ENCODE data around the gene CDKN2B-AS1.
A peak's percentile ranks its signal among the peaks of the same experiment; 100 is the strongest.

Gene CDKN2B-AS1

DNA sequence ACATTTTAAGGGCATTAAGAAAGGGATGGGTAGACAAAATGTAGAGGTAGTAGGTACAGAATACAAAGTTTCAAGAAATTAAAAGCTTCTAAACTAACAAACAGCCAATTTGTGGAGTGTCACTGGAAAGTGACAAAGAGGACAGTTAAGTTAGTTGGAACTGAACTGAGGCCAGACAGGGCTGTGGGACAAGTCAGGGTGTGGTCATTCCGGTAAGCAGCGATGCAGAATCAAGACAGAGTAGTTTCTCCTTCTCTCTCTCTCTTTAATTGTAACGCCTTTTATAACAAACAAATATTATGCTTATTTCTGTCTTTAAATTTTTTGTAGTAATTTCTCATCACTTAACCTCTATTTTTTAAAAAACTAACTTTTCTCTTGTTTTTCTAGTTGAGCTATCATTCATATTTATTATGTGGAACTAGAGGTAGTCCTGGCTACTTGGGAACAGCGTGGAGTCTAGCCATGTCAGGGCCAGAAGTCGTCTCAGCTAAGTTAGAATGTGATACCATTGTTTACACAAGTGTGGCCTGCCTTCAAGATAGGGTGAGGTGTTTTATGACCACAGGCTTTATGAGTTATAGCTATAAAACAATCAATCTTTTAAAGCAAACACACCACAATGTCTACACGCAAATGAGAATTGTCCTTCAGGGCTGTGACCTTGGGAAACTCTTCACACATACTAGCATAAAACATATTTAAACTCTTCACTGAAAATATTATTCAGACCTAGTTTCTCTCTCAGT, 129.8 kb downstream of the CDKN2B-AS1 start:
- DNase-seq: no peak

DNA sequence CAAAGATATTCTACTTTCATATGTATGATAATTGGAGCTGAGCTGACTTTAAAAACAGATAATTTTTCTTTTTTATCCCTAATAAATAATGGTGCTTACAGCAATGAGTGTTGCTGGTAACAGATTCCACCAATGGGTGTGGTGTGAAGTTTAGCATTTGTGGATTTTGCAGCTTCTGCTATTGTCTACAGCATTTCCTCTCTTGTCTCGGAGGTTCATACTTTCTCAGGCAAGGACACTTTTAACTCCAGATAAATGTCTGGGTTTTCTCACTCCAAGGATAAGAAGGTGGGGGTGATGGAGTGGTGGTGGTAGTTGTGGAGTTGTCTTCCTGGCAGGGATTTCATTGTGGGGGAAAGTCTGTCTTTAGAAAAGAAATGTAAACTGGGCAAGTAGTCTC, 134.5 kb downstream of the CDKN2B-AS1 start:
- DNase-seq: no peak

DNA sequence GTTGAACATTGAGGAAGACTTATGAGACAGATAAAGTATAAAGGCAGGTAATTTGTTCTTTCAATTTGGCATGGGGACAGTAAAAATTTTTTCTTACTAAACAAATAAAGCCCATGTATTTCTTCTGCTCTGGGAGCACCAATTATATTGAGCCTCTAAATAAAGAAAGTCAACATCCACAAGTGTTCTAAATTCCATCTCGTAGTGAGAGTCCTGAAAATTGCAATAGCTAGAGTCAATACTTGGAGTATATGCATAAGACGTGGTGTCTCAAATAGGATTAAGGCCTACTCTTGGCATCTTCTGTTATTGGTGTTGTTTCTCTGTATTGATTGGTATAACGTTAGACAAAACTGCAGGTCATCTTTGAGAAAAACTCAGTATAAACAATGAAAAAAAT, 135.0 kb downstream of the CDKN2B-AS1 start:
- DNase-seq: no peak

DNA sequence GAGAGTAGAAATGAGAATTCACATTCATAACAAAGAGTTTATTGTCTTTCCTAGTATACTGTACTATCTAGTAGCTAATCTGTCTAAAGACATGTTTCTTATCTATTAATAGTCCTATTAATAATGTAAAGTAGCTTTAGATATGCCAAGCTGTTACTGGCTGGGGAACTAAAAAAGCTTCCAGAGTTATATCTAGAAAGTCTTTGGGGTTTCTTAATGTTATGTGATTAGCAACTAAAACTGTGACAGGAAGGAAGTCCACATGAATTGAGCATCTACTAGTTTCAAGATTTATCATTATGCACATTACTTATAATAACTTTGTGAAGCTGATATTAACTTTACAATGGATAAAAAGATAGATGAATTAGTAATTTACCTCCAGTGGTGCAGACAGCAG, 137.2 kb downstream of the CDKN2B-AS1 start:
- DNase-seq: no peak

DNA sequence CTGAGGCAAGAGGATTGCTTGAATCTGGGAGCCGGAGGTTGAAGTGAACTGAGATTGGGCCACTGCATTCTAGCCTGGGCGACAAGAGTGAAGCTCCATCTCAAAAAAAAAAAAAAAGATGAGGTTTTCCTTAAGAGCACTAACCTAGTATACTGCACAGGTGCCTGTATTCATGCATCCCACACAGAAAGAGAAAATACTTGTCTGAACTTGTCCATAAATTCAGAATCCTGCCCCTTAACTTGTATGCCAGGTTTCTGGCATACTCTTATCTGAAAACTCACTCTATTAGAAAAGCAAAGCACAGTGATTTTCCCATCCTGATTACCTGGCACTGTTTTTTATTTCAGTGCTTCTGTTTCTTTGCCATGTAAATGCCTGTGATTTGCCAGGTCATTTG, 139.8 kb downstream of the CDKN2B-AS1 start:
- DNase-seq: no peak

DNA sequence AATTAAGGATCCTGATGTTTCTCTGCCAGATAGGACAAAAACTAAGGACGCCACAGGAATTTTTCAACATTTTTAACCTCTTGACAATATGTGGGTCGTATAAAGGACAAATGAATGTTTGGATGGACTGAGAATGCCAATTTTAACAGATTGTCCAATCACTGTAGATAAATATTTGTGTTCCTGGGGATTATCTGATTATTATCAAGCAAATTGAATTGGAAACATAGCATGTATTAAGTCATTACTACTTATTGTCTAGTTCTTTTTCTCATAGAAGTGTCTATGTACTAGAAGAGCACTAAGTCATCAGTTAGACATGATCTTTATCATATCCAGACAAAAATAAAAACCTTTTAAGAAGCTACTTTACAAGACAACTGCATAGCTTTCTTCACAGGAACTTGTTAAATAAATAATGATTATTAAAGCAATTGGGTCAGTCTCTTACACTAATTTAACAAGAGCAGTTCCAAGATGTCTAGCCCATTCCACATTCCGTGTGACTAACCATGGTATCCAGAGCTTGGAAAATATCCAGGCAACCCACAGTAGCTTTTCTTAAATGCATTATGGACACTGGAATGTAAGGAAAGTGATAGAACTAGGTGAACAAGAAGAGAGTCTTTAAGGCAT, 142.0 kb downstream of the CDKN2B-AS1 start:
- DNase-seq: no peak

DNA sequence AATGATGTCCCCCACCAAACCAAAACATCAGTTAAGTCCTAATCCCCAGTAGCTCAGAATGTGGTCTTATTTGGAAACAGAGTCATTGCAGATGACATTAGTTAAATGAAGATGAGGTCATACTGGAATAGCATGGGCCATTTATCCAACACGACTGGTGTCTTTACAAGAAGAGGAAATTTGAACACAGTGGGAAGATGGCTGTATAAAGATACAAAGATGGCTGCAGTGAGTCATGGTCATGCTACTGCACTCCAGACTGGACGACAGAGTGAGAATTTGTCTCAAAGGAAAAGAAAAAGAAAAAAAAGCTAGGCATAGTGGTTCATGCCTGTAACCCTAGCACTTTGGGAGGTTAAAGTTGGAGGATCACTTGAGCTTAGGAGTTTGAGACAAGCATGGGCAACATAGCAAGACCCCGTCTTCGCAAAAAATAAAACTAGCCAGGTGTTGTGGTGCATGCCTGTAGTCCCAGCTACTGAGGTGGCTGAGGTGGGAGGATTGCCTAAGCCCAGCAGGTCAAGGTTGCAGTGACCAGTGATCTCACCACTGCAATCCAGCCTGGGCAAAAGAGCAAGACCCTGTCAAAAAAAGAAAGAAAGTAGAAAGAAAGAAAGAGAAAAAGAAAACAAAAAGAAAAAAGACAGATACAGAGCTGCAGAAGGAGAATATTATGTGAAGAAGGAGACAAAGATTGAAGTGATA, 144.5 kb downstream of the CDKN2B-AS1 start:
- DNase-seq: no peak

DNA sequence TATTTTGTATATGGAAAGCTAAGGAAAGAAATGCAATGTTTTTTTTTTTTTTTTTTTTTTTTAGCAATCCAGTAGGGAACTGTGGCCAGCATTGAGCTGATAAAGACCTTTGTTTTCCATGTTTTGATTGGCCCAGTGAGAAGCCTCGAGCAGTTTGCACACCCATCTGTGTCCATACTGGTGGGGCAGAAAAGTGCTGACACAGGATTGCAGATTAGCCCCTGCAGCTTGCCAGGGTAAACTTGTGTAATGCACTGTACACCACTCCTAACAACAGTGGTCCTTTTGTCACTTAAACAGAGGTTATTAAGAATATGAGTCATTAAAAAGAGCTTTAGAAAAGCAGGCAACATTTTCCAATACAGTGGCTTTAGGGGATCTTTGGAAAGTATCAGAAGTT, 147.3 kb downstream of the CDKN2B-AS1 start:
- no peak for DNase-seq

DNA sequence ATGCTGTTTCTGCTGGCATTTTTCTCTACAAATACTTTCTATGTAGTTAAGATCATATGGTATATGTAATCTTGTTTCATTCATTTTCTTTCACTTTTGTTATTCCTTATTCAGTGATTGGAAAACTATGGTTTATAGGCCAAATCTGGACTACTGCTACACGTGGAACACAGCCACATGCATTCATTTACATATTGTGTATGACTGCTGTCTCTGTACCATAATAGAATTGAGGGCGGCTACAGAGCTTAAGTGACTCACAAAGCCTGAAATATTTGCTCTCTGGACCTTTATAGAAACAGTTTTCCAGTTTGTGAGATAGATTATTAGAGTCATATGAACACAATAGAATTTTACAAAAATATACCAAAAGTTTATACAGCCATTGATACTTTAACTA, 148.1 kb downstream of the CDKN2B-AS1 start:
- DNase-seq: no peak

DNA sequence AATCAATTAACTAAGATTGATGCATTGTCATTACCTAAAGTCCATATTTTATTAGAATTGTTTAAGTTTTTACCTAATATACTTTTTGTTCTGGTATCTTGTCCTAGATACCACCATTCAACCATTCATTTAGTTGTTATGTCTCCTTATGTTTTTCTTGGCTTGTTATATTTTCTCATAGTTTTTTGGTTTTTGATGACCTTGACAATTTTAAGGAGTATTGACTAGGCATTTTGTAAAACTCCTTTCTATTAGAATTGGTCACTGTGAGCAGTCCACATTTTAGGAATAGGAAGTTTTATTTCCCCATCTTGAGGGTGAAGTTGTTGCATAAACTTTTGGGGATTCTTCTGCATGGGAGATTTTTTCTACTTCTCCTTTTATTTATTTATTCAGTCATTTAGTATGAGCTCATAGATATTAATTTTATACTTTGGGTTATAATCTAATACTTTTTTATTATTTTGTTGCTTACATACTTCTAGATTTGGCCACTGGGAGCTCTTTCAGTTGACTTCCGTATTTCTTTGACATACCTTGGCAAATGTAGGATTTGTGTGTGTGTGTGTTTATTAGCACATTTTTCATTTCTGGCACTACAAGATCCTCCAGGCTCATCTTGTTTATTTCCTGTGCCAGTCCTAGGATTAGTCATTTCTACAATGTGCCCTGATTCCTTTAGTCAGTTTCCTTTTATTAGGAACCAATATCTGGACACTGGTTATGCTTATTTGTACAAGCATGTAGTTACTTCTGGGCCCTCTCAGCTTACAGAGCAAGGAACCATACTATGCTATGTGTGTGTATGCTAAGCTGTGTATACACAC, 149.4 kb downstream of the CDKN2B-AS1 start:
- no peak for DNase-seq

DNA sequence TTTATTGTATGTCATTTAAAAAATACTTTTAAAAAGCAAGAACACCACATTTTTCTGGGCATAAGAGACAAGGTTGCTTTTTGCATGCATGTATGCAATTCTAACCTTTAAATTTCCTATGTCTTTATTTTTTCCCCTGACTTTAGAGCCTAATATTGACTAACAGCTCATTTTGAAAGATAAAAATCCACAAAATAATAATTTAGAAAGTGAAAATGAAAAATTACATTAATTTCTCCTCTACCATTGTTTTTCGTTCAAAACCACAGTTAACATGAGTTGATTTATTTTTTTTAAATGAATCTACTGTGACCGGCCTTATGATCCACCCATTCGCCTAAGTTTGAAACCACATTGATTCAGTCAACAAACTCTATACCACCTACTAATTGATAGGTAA, 152.0 kb downstream of the CDKN2B-AS1 start:
- no peak for DNase-seq

DNA sequence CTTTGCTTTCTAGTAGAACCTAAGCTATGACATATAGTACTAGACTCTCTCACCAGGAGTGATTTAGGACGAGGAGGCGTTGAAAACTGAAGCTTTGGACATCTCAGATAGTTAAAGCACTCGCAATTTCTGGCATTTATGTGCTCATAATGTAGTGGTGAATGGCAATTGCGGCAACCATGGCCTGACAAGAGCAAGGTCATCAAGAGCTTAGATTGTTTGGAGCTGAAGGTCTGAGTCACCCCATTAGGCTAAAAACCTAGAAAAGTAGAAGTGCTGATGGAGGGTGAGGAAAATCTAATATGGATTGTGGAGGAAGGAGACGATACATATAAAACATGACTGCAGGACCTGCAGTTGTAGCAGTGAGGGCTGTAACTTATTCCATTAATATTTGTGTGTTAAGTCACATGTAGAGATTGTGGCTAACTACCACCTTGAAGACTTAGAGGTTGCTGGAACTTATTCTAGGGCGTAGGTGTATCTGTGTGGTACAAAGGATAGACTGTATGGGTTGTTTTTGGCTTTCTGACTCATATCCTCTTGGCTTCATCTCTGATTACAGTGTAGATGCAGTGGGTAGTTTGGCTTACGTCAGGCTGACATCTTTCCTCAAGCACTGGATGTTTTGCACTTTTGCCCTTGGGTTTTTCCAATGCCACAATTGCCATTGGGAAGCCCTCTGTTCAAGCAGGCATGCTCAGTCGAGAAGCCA, 153.4 kb downstream of the CDKN2B-AS1 start:
- DNase-seq: peak; percentile 26 to 29

DNA sequence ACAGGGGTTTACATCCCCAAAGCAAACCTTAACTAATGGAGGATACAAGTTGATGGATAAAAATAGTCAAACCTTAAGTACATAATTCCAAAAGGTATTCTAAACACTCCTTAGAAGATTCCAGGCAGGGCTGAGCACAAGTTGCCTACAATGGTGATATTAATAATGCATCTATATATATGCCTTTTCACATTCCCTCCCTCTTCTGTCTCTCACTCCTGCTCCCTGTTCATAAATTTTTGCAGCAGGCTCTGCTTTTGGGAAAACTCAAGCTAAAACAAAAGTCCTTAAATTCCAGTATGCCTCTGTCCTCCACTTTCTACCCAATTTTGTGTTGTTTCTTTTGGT, 153.9 kb downstream of the CDKN2B-AS1 start:
- DNase-seq: no peak

DNA sequence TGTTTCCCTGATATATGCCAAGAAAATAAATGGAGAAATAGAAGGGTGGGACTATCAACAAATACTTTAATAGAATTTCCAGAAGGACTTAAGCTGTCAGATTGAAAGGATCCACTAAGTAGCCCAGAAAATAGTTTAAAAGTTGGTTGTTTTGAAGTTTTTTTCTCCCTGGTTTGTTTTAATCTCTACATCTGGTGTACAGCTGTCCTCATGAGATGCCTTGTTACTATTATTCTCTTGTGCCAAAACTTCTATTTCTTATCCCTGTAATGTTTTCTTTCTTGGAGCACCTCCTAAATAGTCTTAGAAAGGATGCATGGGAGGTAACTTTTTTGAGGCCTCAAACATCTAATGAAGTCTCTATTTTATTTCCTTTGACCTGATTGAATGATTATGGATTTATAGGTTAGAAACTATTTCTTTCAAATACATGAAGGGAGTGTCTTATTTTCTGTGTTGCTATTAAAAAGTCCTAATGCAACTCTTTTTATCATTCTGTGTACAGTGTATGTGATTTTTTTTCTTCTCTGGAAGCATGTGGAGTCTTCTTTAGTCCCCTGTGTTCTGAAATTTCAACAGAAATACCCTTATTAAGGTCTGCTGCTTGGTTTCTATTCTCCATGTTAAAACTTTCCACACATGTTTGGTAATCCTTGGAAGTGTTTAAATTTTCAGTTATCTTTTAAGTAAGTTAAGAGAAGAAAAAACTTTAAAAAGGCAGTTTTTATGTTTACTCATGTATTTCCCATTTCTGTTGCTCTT, 154.5 kb downstream of the CDKN2B-AS1 start:
- DNase-seq: no peak

DNA sequence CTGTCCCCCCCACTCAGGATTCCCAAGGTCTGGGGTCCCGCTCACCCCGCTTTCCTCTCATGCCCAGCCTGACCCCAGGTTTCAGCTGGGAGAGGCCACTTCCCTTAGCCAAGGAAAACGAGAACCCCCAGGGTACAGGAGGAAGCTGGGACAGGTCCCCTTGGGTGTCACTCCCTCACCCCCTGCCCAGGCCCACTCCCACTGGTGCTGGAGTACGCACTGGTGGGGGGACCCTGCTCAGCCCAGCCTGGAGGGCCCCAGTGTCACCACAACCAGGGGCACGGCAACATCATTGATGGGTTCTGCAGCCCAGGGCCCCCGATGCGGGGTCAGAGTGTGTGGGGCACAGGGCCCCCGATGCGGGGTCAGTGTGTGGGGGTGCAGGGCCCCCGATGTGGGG, 159.5 kb downstream of the CDKN2B-AS1 start:
- no peak for DNase-seq

DNA sequence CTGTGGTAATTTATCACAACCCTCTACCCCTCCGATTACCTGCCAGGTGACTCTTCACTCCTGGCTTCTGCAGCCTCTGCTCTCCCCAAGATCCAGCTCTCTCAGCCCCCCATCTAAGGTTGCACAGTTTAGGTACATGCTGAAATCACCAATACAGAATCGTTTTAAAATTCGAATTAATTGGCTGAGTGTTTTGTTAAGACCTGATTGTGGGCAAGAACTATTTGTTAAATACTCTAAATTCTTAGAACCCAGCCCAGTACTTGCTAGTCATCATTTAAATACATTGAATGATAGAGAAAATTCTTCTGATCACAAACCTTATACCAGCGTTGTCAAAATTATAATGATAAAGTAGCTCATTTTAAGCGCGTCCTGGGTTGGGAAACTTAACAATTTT, 162.0 kb downstream of the CDKN2B-AS1 start:
- DNase-seq: no peak

DNA sequence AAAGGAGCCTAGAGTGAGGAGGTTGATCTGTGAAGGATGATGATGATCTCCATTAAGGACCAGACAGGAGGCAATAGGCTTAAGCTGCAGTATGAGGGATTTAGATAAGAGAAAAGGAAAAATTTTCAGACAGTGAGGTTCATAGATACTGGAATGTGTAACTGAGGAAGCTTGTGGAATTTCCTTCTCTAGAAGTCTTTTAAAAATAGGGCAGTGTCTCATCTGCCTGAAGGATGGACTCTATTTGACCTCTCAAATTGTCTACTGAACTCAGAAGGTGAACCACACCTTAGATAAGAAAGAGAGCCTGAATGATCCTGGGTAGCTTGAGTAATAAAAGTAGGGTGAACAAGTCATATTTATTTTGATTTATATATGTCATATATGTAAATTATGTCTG, 162.7 kb downstream of the CDKN2B-AS1 start:
- DNase-seq: no peak

DNA sequence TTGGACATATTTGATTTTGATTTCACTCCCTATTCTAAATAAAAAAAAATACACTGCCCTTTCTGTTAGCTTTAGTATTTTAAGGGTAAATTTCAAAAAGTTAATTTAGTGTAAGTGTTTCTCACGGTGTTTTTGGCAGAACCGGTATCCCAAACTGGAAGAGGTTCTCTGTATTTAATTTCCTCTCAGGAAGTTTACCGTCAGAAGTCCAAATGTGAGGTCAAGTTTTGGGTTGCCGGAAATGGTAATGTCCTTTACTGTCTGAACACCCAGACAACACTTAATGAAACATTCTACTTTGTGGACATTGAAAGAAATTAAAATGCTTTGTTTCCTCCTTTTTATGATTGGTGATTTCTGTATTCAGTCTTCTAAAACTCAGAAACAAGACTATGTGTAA, 163.2 kb downstream of the CDKN2B-AS1 start:
- DNase-seq: no peak

DNA sequence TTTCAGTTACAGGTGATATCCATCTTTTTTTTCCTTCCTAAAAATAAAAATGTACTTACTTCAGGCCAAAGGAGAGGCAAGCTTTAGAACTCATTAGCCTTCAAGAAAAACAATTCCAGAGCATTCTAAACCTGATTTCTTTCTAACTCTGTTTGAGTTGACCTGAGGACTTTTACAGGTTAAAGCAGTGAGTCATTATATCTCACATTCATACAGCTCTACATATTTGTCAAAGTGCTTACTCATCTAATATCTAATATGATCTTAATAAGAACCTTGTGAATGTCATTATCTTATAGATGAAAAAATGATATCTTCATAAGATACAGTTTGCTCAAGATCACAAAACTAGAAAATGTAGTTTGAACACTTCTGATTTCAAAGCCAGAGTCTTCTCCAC, 163.7 kb downstream of the CDKN2B-AS1 start:
- no peak for DNase-seq

DNA sequence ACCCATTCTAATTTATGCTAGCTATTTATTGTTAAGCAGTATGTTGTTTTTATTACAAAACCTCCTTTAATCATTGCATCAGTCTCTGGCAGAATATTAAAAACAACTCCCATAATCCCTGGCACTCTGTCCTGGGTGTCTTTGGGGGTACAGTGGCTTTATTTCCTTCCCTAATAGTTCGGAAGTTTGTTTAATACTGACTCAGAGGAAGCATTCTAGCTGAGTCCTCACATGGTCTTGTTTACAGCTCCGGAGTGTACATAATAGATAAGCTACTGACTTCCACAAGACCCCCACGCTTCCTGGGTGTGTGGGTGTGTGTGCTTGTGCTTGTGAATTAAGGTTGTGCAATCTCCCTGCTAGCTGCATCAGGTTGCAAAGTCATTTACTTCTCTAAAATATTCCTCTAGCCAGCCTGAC, 164.3 kb downstream of the CDKN2B-AS1 start:
- no peak for DNase-seq

DNA sequence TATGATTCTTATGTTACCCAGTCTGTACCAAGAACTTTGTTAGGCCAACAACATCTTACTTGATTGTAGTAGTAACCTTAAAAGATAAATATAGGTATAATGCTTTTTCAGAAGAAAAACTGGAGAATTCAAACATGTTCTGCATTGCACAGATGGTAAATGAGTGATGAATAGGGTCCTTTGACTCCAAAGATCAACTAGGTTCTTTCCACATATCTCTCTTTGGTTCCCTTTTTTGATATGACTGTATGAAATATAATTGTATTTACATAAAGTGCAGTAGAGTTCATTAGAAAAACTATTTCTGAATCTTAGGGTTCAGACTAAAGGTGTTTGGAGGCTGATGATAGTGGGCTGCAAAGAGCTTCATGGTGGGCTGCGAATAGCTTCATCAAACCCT, 165.0 kb downstream of the CDKN2B-AS1 start:
- no peak for DNase-seq

DNA sequence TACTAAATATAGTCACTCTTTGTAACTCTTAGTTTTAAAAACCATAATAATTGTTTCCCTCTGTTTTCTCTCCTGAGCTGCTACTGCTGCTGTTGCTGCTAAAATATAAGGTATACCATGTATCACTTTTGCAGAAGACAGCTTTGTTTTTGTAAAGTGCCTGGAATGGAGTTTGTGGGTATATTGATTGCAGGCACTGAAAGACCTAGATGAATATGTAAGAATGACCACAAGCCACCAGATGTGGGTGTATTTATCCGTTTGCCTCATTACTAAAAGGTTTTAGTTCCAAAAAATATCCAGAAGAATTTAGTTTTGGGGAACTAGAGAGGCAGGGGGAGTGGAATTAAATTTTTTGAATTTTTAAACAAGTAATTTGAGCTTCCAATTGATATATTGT, 165.6 kb downstream of the CDKN2B-AS1 start:
- no peak for DNase-seq
